Sigmoid colon (tissue), 7 donors: ENCODE results near the gene MAPT. TPM values are rescaled to one million over a fixed set of nuclear protein-coding genes. Genes with fewer than 3 reads are reported as not detected.

Experiments used
- DNase-seq: peaks from one replicate; pipeline ENCODE4 v3.0.0-alpha.2; 2019
- H3K27ac ChIP-seq, 4 donors: fragments of 200-600 bp; sonication (generic); one replicate each; pipeline ENCODE4 v1.5.1; 2016 to 2019; ENCODE audit warnings: mild to moderate bottlenecking in 1 of 4
- H3K27me3 ChIP-seq, 3 donors: fragments of 200-600 bp; sonication (generic); one replicate each; pipeline ENCODE4 v1.5.1; 2019; ENCODE audit warnings: mild to moderate bottlenecking in 1 of 3
- H3K36me3 ChIP-seq, 4 donors: fragments of 200-600 bp; sonication (generic); one replicate each; pipeline ENCODE4 v1.5.1; 2016 to 2019
- H3K4me1 ChIP-seq, 4 donors: fragments of 200-600 bp; sonication (generic); one replicate each; pipeline ENCODE4 v1.5.1; 2017 to 2019
- H3K4me3 ChIP-seq, 4 donors: fragments of 200-600 bp; sonication (generic); one replicate each; pipeline ENCODE4 v1.5.1; 2017 to 2019; ENCODE audit warnings: mild to moderate bottlenecking in 2 of 4, moderate library complexity in 1 of 4
- H3K9me3 ChIP-seq, 4 donors: fragments of 200-600 bp in 3 of 4; sonication (generic) in 3 of 4; one replicate each; pipeline versions ENCODE4 v1.5.1 to v1.6.1; 2013 to 2019
- EP300 ChIP-seq, 4 donors: sonication (generic); formaldehyde crosslinking; IDR thresholded peaks; one replicate each; pipeline ENCODE4 v1.6.1; 2017; ENCODE audit warnings: antibody characterized with exemption in 4 of 4
- POLR2A ChIP-seq, 2 donors: fragments of 450-650 bp; IDR thresholded peaks; one replicate each; pipeline ENCODE4 v1.6.1; 2016; ENCODE audit warnings: antibody characterized with exemption in 2 of 2, mild to moderate bottlenecking in 2 of 2, moderate library complexity in 2 of 2
- POLR2AphosphoS5 ChIP-seq, 4 donors: sonication (generic); formaldehyde crosslinking; IDR thresholded peaks; one replicate each; pipeline ENCODE4 v1.6.1; 2017; ENCODE audit warnings: antibody characterized with exemption in 4 of 4
- WGBS, 2 donors: extraction: QIAGEN DNeasy Blood & Tissue Kit; methylation state at CpG; one replicate each; pipeline ENCODE4 v1.1.7; 2013; 5-methylcytosine and 5-hydroxymethylcytosine counted together
- intact Hi-C: fragments of 100-400 bp; cut with DNase I; formaldehyde crosslinking; loops from one replicate; pipeline ENCODE4 v1.15.1; 2023
- polyA plus RNA-seq, 3 donors: library from polyadenylated mRNA; stranded (reverse); fragments of 200-250 nt; gene quantifications; one replicate each; pipeline ENCODE4 v1.2.3, GENCODE V29; 2013
- total RNA-seq, 4 donors: library from RNA; depleted of rRNA; stranded (reverse); fragments of >200 nt; gene quantifications; one replicate each; pipeline ENCODE4 v1.1.0, GENCODE V29; 2016
- TF ChIP-seq, protein P1 (sequence below), 4 experiments: fragments of 450-650 bp in 3 of 4; fragments of 200-600 bp in 1 of 4; IDR thresholded peaks; one replicate each; pipeline ENCODE4 v1.5.1; 2016 to 2019; ENCODE audit warnings: antibody characterized with exemption in 4 of 4, mild to moderate bottlenecking in 3 of 4, moderate library complexity in 2 of 4
- donor health status: healthy with polysubstance abuse.
- donor health status: Bipolar disorder and iron deficiency.
- donor health status: healthy.

Gene MAPT
- total and polyA plus RNA-seq, 7 donors, result 0.60 to 20.5 (median 10.9) TPM; not detected in 1

- Histone ChIP-seq H3K36me3 (no peaks in the 10 kb centered on the region), H3K27ac (no peak overlapping the region), H3K4me1 (no peaks in the 10 kb centered on the region), H3K27me3 (no peaks in the 10 kb centered on the region), H3K9me3 (no peaks in the 10 kb centered on the region), H3K4me3 (no peak overlapping the region)
- WGBS, 2 donors, result 80 to 90% methylated on average over 5 of the region's 5 CpGs
- TF ChIP-seq, protein P1, sequence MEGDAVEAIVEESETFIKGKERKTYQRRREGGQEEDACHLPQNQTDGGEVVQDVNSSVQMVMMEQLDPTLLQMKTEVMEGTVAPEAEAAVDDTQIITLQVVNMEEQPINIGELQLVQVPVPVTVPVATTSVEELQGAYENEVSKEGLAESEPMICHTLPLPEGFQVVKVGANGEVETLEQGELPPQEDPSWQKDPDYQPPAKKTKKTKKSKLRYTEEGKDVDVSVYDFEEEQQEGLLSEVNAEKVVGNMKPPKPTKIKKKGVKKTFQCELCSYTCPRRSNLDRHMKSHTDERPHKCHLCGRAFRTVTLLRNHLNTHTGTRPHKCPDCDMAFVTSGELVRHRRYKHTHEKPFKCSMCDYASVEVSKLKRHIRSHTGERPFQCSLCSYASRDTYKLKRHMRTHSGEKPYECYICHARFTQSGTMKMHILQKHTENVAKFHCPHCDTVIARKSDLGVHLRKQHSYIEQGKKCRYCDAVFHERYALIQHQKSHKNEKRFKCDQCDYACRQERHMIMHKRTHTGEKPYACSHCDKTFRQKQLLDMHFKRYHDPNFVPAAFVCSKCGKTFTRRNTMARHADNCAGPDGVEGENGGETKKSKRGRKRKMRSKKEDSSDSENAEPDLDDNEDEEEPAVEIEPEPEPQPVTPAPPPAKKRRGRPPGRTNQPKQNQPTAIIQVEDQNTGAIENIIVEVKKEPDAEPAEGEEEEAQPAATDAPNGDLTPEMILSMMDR (IDR thresholded peaks at IDR 0.05), result no peak
- TF ChIP-seq POLR2AphosphoS5 (IDR thresholded peaks at IDR 0.05) (no peak), EP300 (IDR thresholded peaks at IDR 0.05) (no peak), POLR2A (IDR thresholded peaks at IDR 0.05) (no peak)
- no peak for DNase-seq
- intact Hi-C loops, result no loop called here
These were observed 68.9 kb downstream of the MAPT start for GRCh38 chr17:45963283-45963682.

GRCh38 chr17:45963889-45964288 lies 69.5 kb downstream of the MAPT start:
- Histone ChIP-seq H3K9me3 (no peaks in the 10 kb centered on the region), H3K4me1 (no peaks in the 10 kb centered on the region), H3K27me3 (no peaks in the 10 kb centered on the region), H3K36me3 (no peaks in the 10 kb centered on the region), H3K27ac (no peak overlapping the region), H3K4me3 (no peak overlapping the region)
- intact Hi-C loops, result no loop called here
- TF ChIP-seq POLR2AphosphoS5 (IDR thresholded peaks at IDR 0.05) (no peak), EP300 (IDR thresholded peaks at IDR 0.05) (no peak), POLR2A (IDR thresholded peaks at IDR 0.05) (no peak)
- TF ChIP-seq, protein P1 (IDR thresholded peaks at IDR 0.05), result no peak
- WGBS, 2 donors, result 55 to 68% methylated on average over 5 of the region's 5 CpGs
- no peak for DNase-seq

DNA sequence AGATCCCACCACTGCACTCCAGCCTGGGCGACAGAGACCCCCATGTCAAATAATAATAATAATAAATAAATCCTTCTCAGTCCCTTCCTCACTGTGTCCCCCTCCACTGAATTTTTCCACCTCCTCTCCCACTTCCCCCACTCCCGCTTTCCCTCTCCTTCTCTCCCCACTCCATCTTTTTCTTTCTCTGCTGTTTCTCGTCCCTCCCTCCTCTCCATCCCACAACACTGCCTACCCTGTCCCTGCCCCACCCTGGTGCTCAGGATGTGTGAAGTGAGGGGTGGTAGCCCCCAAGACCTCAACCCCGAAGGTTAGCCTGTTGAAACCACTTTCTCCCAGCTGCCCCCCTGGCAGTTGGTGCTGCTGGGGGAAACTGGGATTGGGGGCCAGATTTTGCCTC lies 70.3 kb downstream of the MAPT start:
- Histone ChIP-seq H3K4me3 (no peak overlapping the region), H3K27me3 (no peaks in the 10 kb centered on the region), H3K36me3 (no peaks in the 10 kb centered on the region), H3K27ac (no peak overlapping the region), H3K9me3 (no peaks in the 10 kb centered on the region), H3K4me1 (no peaks in the 10 kb centered on the region)
- intact Hi-C loops, result no loop called here
- no peak for TF ChIP-seq POLR2AphosphoS5 (IDR thresholded peaks at IDR 0.05)
- no peak for TF ChIP-seq POLR2A (IDR thresholded peaks at IDR 0.05)
- TF ChIP-seq EP300 (IDR thresholded peaks at IDR 0.05), result no peak
- TF ChIP-seq, protein P1 (IDR thresholded peaks at IDR 0.05), result no peak
- WGBS, 2 donors, result 87% methylated on average over 4 of the region's 4 CpGs
- DNase-seq, result no peak

- Histone ChIP-seq H3K9me3 (no peaks in the 10 kb centered on the region), H3K4me1 (no peaks in the 10 kb centered on the region), H3K4me3 (no peak overlapping the region), H3K36me3 (no peaks in the 10 kb centered on the region), H3K27me3 (no peaks in the 10 kb centered on the region), H3K27ac (no peak overlapping the region)
- intact Hi-C loops, result no loop called here
- 67 to 75% methylated on average over 4 of the region's 4 CpGs for whole genome bisulfite sequencing, 2 donors
- TF ChIP-seq EP300 (IDR thresholded peaks at IDR 0.05), result no peak
- no peak for TF ChIP-seq POLR2AphosphoS5 (IDR thresholded peaks at IDR 0.05)
- no peak for TF ChIP-seq POLR2A (IDR thresholded peaks at IDR 0.05)
- TF ChIP-seq, protein P1 (IDR thresholded peaks at IDR 0.05), result no peak
- no peak for DNase-seq
These were observed 71.5 kb downstream of the MAPT start for GRCh38 chr17:45965812-45966211.

DNA sequence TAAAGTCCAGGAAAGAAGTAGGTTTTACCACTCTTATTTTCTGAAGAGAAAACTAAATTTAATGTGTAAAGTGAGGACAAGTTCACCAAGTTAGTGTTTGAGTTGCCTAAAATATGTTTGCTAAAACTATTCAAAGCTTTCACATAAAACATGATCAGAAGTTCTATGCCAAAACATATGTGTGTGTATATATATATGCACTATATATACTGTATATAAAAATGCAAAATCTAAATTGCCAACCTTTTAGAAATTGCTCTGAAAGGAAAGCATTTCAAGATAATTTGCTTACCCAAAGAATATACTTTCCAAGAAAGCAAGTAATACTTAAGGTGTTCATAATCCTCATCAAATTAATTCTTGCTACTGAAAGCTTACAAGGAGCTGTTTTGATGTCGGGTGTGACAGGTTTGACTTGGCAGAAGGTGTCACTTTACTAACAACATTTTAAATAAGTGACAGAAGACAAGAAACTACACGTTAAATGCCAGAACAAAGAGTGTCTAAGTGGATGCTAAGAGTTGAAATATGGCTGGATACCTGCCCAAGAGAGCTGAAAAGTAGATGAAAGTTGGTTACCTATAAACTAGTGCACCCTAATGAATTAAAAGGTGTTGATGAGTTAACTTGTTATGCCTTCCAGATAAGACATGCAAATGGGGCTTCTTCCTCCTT lies 72.4 kb downstream of the MAPT start:
- no peaks in the 10 kb centered on the region for H3K9me3 ChIP-seq
- WGBS, 2 donors, result 16 to 53% methylated on average over 2 of the region's 2 CpGs
- TF ChIP-seq POLR2A (IDR thresholded peaks at IDR 0.05) (no peak), EP300 (IDR thresholded peaks at IDR 0.05) (no peak)
- H3K36me3 ChIP-seq, result no peaks in the 10 kb centered on the region
- H3K27ac ChIP-seq, result no peak overlapping the region
- H3K27me3 ChIP-seq, result no peaks in the 10 kb centered on the region
- intact Hi-C loops, result no loop called here
- DNase-seq, result no peak
- H3K4me1 ChIP-seq, result no peaks in the 10 kb centered on the region
- H3K4me3 ChIP-seq, result no peak overlapping the region
